Stimulated activated CD4-positive, alpha-beta T cell treated with anti-CD3 and anti-CD28 coated beads, Interleukin-12 subunit alpha, Interleukin-12 subunit beta, amount 100 ng/mL, for 24 hours (primary cell): ENCODE measurements around the gene INPP4A.
"Not testable (repeated sequence)": the region's sequence is repeated elsewhere in the genome, so short reads cannot be mapped to it uniquely, and the experiment has no call there.

Source experiments
- DNase-seq, 2 experiments: peaks; one replicate each; pipeline ENCODE4 v3.0.0-alpha.2; 2020; ENCODE audit warnings: low read depth in 2 of 2

The INPP4A gene

GRCh38 chr2:98444436-98445176 is at the start of gene INPP4A:
TSS of gene INPP4A (plus strand) at chr2:98444858. CDS start at chr2:98520049, 75,191 bp downstream.
- peak; percentile 63 to 70 for DNase-seq

- no peak for DNase-seq
Observed at GRCh38 chr2:98395977-98396376, 48.7 kb upstream of the INPP4A start.

GRCh38 chr2:98396745-98397355 is 47.8 kb upstream of the INPP4A start:
- no peak for DNase-seq

GRCh38 chr2:98399140-98399539 is 45.5 kb upstream of the INPP4A start:
- DNase-seq: no peak

- no peak for DNase-seq
Observed at GRCh38 chr2:98403878-98404277, 40.8 kb upstream of the INPP4A start.

- no peak for DNase-seq
Observed at GRCh38 chr2:98404556-98405250, 40.0 kb upstream of the INPP4A start.

GRCh38 chr2:98405301-98405700 is 39.4 kb upstream of the INPP4A start:
- no peak for DNase-seq

GRCh38 chr2:98408155-98408554 is 36.5 kb upstream of the INPP4A start:
- no peak for DNase-seq

- peak in 1 of 2 experiments; percentile 28 for DNase-seq
Observed at GRCh38 chr2:98412751-98413458, 31.8 kb upstream of the INPP4A start.

GRCh38 chr2:98414246-98414645 is 30.4 kb upstream of the INPP4A start:
- DNase-seq: not testable (repeated sequence)

- not testable (repeated sequence) for DNase-seq
Observed at GRCh38 chr2:98415719-98416248, 28.9 kb upstream of the INPP4A start.

GRCh38 chr2:98416383-98417159 is 28.1 kb upstream of the INPP4A start:
- no peak for DNase-seq

- DNase-seq: no peak
Observed at GRCh38 chr2:98419544-98419943, 25.1 kb upstream of the INPP4A start.

GRCh38 chr2:98419977-98420725 is 24.5 kb upstream of the INPP4A start:
- DNase-seq: no peak

- DNase-seq: no peak
Observed at GRCh38 chr2:98422449-98422848, 22.2 kb upstream of the INPP4A start.

- no peak for DNase-seq
Observed at GRCh38 chr2:98426771-98427170, 17.9 kb upstream of the INPP4A start.

GRCh38 chr2:98432145-98432544 is 12.5 kb upstream of the INPP4A start:
- no peak for DNase-seq

GRCh38 chr2:98433363-98433964 is 11.2 kb upstream of the INPP4A start:
- no peak for DNase-seq

- DNase-seq: no peak
Observed at GRCh38 chr2:98434492-98434891, 10.2 kb upstream of the INPP4A start.

- not testable (repeated sequence) for DNase-seq
Observed at GRCh38 chr2:98435670-98436069, 9.0 kb upstream of the INPP4A start.
